Esophagus mucosa (tissue), 1 donor: ENCODE measurements around the gene AMZ1. TPM values are rescaled to one million over a fixed set of nuclear protein-coding genes. Genes with fewer than 3 reads are reported as not detected.
"Not testable (repeated sequence)": the region's sequence is repeated elsewhere in the genome, so short reads cannot be mapped to it uniquely, and the experiment has no call there.

ENCODE experiments used
- ATAC-seq: fragments of 200-7000 bp; cut with Tn5 transposase; one replicate; pipeline ENCODE4 v1.9.1; 2020
- total RNA-seq: library from RNA; stranded (reverse); gene quantifications from one replicate; pipeline ENCODE4 v1.2.4, GENCODE V29; 2023
- donor health status: DM: yes; HTN: yes; CAD: no.

Gene AMZ1
- total RNA-seq, 1 donor from 2014 or later = 0.12 TPM

GRCh38 chr7:2714636-2715035, 26.6 kb downstream of the AMZ1 start:
- ATAC-seq = no peak

DNA sequence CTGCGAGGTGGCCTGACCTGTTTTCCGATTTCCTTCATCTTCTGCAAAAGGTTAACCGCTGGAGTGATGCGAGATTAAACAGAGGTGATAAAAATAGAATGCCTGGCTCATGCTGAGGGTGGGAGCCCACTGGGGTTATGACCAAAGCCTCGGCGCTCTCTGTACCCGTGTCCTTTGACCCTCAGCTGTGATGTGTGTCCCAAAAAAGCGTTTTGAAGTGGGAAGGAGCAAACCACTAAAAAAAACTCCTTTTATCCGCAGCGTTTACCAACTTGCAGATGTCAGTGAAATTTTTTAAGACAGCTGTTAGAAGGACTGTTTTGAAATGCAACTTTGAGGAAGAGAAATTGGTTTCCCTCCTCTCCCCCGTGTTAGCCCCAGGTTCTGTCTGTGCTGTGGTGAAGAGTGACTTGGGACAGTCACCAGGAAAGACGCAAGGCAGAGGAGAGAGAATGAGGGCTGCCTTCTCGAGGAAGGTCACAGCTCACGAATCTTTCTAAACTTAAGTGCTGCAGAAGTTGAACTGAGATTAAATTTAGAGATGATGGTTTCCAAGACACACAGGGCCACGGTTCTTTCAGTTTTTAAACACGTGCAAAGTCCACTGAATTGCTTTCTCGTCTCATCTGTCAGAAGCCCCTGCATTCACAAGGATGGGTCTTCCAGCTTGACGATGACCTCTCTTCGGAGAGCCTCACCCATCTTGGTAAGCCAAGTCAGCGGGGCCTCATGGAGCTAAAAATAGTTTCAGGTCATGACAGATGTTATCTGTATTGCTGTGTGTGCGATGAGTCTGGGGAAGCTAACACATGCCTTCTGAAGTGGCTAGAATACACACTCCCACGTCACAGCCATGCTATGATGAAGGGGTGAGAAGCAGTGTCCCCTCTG, 27.6 kb downstream of the AMZ1 start:
- no peak for ATAC-seq

- no peak for ATAC-seq
Observed at GRCh38 chr7:2716488-2716887, 28.5 kb downstream of the AMZ1 start.

DNA sequence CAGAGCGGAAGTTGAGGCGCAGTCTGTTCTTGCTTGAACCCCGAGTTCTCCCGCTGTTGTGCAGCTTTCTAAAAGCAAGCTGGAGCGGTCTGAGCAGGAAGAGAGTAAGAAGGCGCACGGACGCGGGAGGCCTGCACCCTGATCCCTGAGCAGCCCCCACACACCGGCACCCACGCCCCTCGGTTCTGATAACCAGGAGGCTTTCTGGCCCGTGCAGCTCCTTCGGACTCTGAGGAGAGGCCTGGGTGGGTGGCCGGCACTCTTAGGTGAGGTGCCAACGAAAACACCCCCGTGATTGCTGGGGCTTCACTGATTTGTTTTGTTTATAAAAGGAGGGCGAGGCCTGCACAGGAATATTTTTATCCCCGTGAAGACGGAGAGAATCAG, 28.9 kb downstream of the AMZ1 start:
- ATAC-seq = no peak

DNA sequence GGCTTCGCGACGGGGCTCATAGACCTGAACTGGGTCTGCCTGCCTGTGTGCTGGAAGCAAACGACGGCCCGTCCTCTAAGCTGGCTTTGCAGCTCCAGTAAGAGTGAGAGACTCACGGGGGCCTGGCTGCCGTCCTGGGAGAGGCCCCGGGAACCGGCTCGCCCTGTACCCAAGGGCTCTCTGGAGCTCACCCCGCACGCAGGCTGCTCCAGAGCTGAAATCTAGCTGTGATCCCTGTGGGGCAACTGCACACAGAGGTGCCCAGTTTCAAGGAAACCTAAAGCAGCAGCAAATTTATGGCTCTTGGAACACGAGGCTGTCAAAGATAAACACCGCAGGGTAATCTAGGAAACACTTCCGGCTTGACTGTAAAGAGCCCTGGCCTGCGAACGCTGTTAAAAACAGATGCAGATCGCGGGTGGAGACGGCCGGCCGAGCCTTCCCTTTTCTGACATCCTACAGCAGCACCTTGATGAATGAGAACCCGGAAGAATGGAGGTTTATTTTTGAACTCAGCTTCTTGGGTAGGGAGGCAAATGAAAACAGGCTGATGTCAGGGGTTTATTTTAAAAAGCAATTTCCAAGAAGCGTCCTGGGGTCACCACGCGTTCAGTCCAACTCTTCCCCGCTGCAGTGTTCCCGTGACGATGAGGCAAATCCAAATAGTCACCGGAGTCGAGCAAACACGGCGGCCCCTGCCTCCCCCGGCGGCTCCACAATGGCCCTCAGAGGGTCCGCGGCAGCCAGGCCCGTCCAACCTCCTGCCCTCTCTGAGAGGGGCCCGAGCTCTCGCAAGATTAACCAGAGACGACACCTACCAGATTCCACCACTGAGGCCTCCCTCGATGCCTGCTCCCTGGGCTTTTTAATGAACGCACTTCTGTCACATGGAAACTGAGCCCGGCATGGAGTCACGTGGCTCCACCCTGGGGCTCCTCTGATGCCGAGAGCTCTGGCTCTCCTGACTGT, 29.6 kb downstream of the AMZ1 start:
- ATAC-seq = no peak

GRCh38 chr7:2718296-2718965, 30.4 kb downstream of the AMZ1 start:
- ATAC-seq = no peak

DNA sequence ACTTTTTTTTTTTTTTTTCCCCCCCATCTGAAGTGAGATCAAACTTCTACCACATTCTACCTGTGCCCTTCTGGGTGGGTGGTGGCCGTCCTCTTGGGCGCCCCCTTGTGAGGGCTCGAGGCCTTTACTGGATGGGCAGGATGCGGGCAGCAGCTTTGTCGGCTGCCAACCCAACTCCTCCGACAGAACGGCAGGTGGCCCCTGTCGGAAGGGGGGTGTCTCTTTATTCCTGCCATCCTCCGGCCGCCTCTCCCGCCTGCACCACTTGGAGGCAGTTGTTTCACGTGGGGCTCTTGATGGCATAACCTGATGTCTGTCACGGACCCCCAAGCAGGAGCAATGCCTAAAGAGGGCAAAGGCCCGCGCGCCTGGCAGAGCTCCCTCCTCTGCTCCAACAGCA, 31.0 kb downstream of the AMZ1 start:
- ATAC-seq = no peak

- no peak for ATAC-seq
Observed at GRCh38 chr7:2720024-2720423, 32.0 kb downstream of the AMZ1 start.

GRCh38 chr7:2721842-2722241, 33.8 kb downstream of the AMZ1 start:
- no peak for ATAC-seq

GRCh38 chr7:2722591-2722990, 34.6 kb downstream of the AMZ1 start:
- ATAC-seq = no peak

DNA sequence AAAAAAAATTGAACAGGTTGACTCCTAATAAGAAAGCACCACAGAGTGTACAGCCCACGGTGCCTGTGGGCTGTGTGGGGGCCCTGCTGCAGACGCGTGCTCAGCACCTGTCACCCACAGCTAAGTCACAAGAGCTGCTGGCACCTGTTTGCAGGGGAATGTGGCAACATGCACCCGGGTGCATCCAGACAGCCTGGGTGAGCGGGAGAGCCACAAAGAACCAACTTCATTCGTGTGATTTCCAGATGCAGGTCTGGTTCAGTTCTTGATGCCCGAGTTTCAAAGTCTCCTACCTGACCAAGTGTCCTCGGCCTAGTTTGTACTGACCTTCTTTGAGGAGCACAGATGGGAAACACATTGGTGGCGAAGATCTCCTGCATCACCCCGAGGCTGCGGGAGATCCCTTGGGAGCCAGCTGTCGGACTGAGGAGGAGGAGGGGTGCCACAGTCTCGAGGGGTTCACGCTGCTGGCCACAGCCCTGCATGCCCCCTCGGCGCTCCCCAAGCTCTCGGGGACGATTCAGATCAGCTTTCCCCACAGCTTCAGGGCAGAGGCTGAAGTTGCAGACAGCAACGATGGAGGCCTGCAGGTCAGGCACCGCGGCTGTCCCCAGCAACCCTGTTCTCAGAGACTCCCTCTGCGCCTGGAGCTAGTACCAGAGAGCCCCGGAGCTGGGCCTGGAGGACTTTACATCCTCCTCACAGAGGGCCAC, 35.3 kb downstream of the AMZ1 start:
- no peak for ATAC-seq

- not testable (repeated sequence) for ATAC-seq
Observed at GRCh38 chr7:2724036-2724435, 36.0 kb downstream of the AMZ1 start.

- ATAC-seq = no peak
Observed at GRCh38 chr7:2724453-2725177, 36.6 kb downstream of the AMZ1 start.

GRCh38 chr7:2725178-2726105, 37.4 kb downstream of the AMZ1 start:
- ATAC-seq = no peak

DNA sequence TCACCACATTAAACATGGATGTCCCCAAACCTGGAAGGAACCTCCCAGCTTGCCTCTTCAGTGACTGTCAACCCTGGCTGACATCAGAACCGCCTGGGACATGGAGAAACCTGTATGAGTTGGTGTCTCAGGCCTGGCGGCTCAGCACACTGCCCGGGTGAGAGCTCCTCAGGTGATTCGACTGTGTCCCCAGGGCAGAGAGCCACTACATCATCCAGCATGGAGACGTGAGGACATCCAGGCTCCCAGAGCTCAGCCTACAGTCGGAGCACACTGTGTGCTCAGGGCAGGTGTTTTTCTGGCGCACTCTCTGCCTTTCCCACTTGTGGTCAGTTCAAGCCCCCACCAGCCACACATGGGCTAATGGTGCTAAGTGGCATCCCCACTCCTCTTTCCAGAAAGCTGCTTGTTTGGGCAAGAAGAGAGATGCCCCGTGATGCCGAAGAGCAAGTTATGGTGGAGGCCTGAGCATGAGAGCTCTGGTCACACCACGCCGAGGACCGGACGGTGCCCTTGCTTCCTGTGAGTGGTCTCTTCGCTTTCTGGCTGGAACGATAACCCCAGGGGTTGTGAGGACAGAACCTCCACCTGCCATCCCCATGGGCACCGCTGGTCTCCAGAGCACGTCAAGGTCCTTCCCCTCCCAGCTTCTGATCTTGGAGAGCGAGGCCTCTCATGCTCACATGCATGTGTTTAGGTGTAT, 38.5 kb downstream of the AMZ1 start:
- peak; percentile 47 for ATAC-seq

DNA sequence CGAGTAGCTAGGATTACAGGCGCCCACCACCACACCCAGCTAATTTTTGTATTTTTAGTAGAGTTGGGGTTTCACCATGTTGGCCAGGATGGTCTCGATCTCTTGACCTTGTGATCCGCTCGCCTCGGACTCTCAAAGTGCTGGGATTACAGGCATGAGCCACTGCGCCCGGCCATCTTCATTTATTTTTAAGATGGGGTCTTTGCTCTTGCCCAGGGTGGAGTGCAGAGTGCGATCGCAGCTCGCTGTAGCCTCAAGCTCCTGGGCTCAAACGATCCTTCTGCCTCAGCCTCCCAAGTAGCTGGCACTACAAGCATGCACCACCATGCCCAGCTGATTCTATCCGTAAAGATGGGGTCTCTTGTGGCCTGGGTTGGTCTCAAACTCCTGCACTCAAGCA, 39.2 kb downstream of the AMZ1 start:
- ATAC-seq = not testable (repeated sequence)

GRCh38 chr7:2728316-2729030, 40.5 kb downstream of the AMZ1 start:
- no peak for ATAC-seq

GRCh38 chr7:2729031-2729892, 41.3 kb downstream of the AMZ1 start:
- ATAC-seq = no peak
